Stimulated activated CD4-positive, alpha-beta T cell treated with anti-CD3 and anti-CD28 coated beads, Interleukin-4, amount 100 ng/mL, for 4 hours (primary cell): ENCODE data around the gene MRPL14.

Experiments used
- DNase-seq, 2 experiments: peaks; one replicate each; pipeline ENCODE4 v3.0.0-alpha.2; 2020

Gene MRPL14

DNA sequence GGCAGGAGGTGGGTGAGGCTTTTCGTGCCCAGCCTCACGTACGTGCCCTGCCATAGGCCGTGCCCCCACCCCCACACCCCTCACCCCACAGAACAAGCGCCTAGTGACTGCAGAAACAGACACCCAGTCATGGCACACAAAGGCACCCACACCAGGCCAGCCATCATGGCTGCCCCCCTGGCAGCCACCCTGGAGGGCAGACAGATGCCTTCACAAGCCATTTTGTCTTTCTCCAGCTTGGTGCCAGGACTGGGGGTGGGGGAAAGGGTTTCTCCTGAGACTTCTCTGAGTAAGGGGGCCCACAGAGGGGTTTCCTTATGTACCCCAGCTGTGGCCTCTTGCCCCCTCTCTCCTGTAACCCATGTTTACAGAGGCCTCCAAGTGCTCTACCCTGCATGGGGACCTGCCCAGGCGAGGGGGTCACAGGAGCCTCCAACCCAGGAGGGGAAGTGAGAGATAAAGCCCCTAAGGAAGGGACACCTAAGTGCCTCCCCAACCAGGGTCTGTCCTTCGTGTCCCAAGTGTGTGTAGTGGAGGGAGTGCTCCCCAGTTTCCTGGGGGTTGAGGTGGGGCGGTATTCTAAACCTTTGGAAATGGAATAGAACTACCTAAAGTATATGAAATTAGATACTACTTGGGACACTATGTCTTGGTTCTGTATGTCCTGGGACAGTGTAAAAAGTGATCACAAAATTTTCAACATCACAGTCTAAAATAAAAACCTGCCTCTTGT, 49.9 kb downstream of the MRPL14 start:
- no peak for DNase-seq

GRCh38 chr6:44076356-44077213, 50.7 kb downstream of the MRPL14 start:
- no peak for DNase-seq

DNA sequence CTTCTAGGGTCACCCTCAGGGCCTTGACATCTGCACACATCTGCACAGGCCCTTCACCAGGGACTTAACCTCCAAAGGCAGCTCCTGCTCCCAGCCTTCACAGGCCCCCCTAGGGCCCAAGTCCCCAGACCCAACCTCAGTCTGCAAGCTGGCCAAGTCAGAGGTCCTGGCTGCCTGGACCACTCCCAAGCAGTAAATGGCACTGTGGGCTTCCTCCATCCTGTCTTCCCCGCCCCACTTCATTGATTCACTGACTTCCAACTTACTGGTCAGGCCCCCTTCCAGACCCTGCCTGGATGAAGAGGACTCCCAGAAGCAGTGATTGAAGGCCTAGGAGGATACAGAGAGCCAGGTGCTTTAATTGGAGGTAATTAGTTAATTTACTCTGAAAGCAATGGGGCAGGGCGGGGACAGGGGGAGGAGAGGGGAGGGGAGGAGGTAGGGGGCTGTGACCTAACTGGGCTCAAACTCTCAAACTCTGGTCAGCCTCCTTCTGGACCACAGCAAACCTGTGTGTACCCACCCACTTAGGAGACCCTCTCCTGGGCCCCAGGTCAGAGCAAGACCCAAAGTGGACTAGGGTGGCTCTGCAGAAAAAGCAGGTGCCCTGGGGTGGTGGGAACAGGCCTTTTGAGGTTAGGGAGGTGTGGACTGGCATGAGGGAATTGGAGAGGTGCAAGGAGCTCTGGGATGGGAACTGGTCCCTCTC, 51.5 kb downstream of the MRPL14 start:
- DNase-seq = no peak

GRCh38 chr6:44074813-44075646, 52.2 kb downstream of the MRPL14 start:
- DNase-seq = no peak

GRCh38 chr6:44074439-44074812, 52.8 kb downstream of the MRPL14 start:
- DNase-seq = peak; percentile 50 to 59

- DNase-seq = no peak
Measured at GRCh38 chr6:44073612-44074438, 53.4 kb downstream of the MRPL14 start.

GRCh38 chr6:44072959-44073611, 54.2 kb downstream of the MRPL14 start:
- DNase-seq = peak; percentile 68 to 72

DNA sequence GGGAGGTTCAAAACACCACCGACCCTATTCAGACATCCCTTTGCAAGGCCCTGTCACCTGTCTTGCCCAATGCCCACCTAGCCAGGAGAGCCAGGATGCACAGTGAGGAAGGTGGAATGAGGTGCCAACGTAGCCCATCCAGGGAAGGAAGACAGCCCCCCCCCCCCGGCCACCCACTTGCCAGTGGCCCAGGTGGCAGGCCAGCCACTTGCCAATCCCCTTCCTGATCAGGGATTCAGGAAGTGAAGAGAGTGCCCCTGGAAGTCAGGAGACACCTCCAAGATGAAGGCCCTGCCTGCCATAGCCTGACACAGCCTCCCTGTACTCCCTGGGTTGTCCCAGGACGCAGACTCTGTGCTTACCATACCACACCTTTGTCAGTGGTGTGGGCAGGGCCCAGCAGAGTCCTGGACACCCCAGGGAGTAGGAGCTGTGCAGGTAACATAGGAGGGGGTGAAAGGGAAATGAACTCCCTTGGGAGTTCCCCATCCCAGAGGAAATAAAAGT, 54.7 kb downstream of the MRPL14 start:
- no peak for DNase-seq

DNA sequence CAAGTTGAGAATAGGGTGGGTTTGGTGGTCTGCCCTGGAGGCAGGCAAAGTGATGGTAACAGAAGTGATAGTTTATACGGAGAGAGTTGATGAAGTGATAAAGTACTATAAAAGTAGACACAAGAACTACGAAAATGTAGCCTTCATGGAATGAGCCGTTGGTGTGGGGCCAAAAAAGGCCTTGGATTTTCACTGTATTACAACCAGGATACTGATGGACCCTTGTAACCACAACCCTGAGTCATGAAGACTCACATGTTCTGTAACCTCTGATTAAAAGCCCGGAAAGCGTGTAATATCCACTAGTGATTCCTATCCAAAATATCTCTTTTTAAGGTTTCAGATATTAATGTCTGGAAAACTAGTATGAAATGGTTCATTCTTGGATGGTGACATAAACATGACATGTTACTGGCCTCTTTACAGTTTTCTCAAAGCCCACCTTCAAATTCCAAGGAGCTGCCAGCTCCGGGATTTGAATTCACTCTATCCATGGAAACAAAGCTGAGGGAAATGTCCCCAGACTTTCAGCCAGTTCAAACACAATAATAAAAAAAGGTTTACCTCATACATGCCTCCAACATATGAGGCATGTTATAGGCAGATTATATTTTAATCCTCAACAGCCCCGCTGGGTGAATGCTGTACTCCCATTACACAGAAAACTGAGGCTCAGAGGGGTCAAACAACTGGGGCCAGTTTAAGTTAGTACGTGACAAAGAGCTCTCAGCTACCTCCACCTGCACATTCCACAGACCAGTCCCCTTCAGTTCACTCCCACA, 55.4 kb downstream of the MRPL14 start:
- DNase-seq = no peak

- DNase-seq = no peak
Measured at GRCh38 chr6:44068607-44069296, 58.5 kb downstream of the MRPL14 start.

DNA sequence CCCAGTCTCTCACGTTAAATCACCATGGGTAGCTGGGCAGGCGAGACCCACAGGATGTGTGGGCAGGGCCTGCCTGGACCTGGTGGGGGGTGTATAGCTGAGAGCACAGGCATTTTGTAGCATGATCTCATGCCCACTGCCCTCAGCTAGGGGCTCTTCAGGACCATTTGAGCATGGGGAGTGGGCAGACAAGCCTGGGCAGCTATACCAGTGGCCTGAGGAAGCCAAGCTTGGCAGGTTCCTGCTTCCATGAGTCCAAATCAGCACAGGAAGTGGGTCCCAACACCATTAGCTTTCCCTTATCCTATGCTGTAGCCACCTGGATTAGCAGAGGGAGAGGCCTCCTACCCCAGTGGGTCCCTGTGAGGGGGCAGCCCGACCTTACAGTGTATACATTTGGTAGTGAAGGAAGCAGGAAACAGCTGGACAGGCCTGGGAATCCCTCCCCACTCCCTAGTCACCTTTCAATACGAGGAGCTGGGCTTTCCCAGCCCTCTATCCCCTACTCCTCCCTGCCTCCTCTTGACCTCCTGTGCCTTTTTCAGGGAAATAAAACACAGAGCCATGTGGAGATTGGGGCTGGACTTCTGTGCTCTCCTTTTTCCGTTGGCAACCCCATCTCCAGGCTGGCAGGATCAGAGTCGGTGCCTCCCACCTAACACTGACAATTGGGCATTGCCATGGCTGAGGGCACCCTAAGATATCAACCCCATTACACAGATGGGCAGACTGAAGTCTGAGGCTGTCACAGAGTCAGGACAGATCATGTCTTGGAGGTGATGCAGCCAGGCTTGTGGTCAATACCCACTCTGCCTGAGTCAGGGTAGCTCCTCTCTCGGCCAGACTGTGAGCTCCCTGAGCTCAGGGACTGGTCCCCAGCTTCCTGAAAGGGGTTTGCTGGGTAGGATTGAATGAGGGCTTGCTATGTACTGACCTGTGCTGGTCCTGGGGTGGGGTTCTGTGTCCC, 59.8 kb downstream of the MRPL14 start:
- no peak for DNase-seq

- DNase-seq = no peak
Measured at GRCh38 chr6:44066394-44067172, 60.7 kb downstream of the MRPL14 start.

DNA sequence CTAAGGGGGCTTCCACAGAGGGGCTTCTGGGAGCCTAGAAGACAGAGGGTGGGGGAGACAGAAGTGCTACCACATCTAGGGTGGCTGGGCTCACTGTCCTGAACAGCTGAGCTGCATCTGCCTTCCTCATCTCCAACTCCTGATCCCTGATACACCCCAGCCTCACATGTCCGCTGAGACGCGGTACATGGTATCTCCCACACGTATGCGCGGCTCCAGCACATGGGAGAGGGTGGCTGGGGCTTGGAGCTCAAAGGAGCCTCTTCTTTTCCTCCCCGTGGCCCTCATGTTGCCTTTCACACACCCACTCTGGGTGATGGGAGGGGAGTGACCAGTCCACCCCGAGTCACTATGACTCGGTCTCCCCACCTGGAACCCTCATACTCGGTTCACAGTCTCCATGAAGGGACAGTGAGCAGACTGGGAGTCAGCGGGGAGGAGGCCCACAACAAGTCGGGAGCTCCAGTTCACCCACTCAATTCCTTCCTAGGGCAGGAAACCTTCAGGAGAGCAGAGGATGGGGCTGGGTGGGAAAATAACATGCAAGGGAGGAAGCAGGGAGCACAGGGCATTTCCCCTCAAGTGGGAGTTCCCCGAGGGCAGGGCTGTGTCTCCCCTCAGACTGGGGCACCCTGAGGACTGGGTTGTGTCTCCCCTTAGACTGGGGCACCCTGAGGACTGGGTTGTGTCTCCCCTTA, 61.7 kb downstream of the MRPL14 start:
- DNase-seq = no peak

- no peak for DNase-seq
Measured at GRCh38 chr6:44064948-44065272, 62.3 kb downstream of the MRPL14 start.

DNA sequence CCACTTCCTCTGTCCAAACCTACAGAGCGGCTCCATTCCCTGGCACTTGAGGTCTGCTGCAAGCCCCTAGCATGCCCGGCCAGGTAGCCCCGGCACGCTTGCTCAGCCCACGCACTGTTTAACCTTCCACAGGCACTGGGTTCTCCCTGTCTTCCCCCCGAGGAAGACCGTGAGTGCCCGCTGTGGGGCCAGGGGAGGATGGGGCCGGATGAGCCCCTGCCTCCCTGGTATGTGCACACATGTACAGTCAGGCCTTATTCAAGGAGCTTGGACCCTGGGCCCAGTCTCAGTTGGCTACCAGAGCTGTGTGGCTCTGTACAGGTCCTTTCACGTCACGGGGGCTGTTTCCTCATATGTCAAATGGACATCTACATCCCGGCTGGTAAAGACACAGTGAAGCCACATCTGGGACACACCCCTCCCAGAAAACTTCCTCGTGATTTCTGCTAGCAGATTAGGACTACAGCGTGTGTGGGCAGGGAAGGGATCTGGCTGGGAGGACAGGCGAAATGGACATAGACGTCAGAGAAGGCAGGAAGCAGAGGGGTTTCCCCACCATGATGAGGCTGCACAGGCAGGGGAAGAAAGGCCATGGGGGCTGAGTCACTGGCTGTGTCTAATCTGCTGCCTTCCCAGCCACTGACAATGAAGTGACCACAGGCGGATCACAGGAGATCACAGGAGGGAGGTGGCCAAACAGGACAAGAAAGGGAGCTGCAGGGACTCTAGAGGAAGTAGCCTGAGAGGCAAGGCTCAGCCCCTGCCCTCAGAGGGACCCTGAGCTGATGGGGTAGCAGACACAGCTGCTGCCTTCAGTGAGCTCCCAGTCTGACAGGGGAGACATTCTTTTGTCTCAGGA, 62.9 kb downstream of the MRPL14 start:
- DNase-seq = no peak

GRCh38 chr6:44063561-44064059, 63.6 kb downstream of the MRPL14 start:
- no peak for DNase-seq
